ENCODE measurements around the gene PHLPP1. TPM values are rescaled to one million over a fixed set of nuclear protein-coding genes. Genes with fewer than 3 reads are reported as not detected.

PHLPP1 gene
- total and polyA plus RNA-seq, 2 of the 4 experiments (the other 2 are of a cell fraction), result 3.3 to 3.6 TPM

DNA sequence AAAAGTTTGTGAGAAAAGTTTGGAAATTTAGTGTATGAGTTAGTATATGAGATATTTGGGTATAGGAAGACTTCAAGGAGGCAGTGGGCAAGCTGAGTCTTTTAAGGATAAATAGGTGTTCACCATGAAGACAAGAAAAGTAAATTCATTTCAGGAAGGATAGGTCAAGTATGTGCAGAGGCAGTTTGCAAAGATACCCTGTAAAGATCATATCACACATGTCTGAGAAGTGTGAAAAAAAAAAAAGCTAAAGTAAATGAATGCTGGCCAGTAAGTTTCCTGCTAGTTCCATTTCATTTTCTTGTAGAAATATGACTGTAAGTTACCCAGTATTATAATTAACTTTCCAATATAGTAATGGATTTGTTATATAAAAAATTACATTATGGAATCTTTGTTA lies 131.0 kb downstream of the PHLPP1 start:
- dilution Hi-C loops (cut with HindIII; ENCODE audit: low sequenced_read_pairs, unreplicated experiment), result no loop called here
- CTCF ChIA-PET, result no interaction called here

More for the DNA sequence above, 131.0 kb downstream of the PHLPP1 start:
- Histone ChIP-seq H3K4ac (ENCODE audit: low read depth, low read length) (no peak overlapping the region), H3K9me1 (ENCODE audit: insufficient read depth, low read length) (no peaks in the 10 kb centered on the region; the same call in 1 of the 2 replicates), H2BK5ac (ENCODE audit: low read depth, low read length, poor library complexity, severe bottlenecking) (no peak overlapping the region), H3K79me1 (ENCODE audit: low read depth in 1 of 2, low read length in 2 of 2) (peaks cover 0 to 8% of the 10 kb centered on the region in 2 experiments; a peak in 2 of 4 replicates), H3K23ac (ENCODE audit: low read depth, low read length) (no peak overlapping the region), H4K91ac (ENCODE audit: insufficient read depth, low read depth, low read length) (no peak overlapping the region), H3K56ac (ENCODE audit: extremely low read depth, insufficient read depth, low read length) (no peak overlapping the region), H3K9ac (ENCODE audit: low read depth, low read length) (no peak overlapping the region), H4K5ac (ENCODE audit: low read depth, low read length) (no peak overlapping the region), H3K36me3 (ENCODE audit: control insufficient read depth, insufficient read depth, low read length) (no peaks in the 10 kb centered on the region), H2BK15ac (ENCODE audit: low read depth, low read length) (no peak overlapping the region), H4K20me1 (ENCODE audit: insufficient read depth, low read length) (no peaks in the 10 kb centered on the region), H2BK20ac (ENCODE audit: low read depth, low read length) (no peak overlapping the region), H4K8ac (ENCODE audit: low read depth in 2 of 2, low read length in 2 of 2) (no peak overlapping the region), H2AK5ac (ENCODE audit: low read depth, low read length) (no peak overlapping the region), H3K18ac (ENCODE audit: low read depth, low read length) (no peak overlapping the region), H2BK120ac (ENCODE audit: low read depth, low read length) (no peak overlapping the region), H3K9me3 (ENCODE audit: control insufficient read depth, insufficient read depth, low read length) (no peaks in the 10 kb centered on the region), H2AK9ac (replicated peaks; ENCODE audit: low read depth, low read length, poor library complexity) (no peak overlapping the region), H3K27me3 (ENCODE audit: control insufficient read depth, insufficient read depth, low read length) (no peaks in the 10 kb centered on the region), H3K4me3 (ENCODE audit: insufficient read depth, low read depth, low read length) (no peak overlapping the region), H3K27ac (ENCODE audit: insufficient read depth, low read length) (no peak overlapping the region), H3K4me1 (ENCODE audit: control insufficient read depth, insufficient read depth, low read length) (no peaks in the 10 kb centered on the region), H3K4me2 (ENCODE audit: low read depth, low read length) (no peak overlapping the region), H3K14ac (replicated peaks; ENCODE audit: low read depth, low read length) (no peak overlapping the region), H2AFZ (replicated peaks; ENCODE audit: low read length, poor library complexity) (no peak overlapping the region)
- POLR2A ChIA-PET (ENCODE audit: unreplicated experiment), result no interaction called here
- DNase-seq (no peak), ATAC-seq (ENCODE audit: low read depth) (no peak)
- BruUV-seq (replicated peaks), result no TSS peak
- TF ChIP-seq CHD1 (IDR thresholded peaks at IDR 0.05; ENCODE audit: low read depth, low read length), result no peak
- TF ChIP-seq, protein P1, sequence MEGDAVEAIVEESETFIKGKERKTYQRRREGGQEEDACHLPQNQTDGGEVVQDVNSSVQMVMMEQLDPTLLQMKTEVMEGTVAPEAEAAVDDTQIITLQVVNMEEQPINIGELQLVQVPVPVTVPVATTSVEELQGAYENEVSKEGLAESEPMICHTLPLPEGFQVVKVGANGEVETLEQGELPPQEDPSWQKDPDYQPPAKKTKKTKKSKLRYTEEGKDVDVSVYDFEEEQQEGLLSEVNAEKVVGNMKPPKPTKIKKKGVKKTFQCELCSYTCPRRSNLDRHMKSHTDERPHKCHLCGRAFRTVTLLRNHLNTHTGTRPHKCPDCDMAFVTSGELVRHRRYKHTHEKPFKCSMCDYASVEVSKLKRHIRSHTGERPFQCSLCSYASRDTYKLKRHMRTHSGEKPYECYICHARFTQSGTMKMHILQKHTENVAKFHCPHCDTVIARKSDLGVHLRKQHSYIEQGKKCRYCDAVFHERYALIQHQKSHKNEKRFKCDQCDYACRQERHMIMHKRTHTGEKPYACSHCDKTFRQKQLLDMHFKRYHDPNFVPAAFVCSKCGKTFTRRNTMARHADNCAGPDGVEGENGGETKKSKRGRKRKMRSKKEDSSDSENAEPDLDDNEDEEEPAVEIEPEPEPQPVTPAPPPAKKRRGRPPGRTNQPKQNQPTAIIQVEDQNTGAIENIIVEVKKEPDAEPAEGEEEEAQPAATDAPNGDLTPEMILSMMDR (conservative IDR thresholded peaks at IDR 0.05; ENCODE audit: low read depth, low read length), result no peak
- TF ChIP-seq RCOR1 (IDR thresholded peaks at IDR 0.05; ENCODE audit: insufficient replicate concordance, low read length), result no peak
- no peak for TF ChIP-seq SMC3 (IDR thresholded peaks at IDR 0.05; ENCODE audit: low read depth, low read length)
- TF ChIP-seq, protein P2, sequence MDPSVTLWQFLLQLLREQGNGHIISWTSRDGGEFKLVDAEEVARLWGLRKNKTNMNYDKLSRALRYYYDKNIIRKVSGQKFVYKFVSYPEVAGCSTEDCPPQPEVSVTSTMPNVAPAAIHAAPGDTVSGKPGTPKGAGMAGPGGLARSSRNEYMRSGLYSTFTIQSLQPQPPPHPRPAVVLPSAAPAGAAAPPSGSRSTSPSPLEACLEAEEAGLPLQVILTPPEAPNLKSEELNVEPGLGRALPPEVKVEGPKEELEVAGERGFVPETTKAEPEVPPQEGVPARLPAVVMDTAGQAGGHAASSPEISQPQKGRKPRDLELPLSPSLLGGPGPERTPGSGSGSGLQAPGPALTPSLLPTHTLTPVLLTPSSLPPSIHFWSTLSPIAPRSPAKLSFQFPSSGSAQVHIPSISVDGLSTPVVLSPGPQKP (IDR thresholded peaks at IDR 0.05; ENCODE audit: borderline replicate concordance, low read depth, low read length), result no peak
- no peak for TF ChIP-seq MXI1 (IDR thresholded peaks at IDR 0.05; ENCODE audit: borderline replicate concordance, low read depth, low read length)
- TF ChIP-seq RFX5 (IDR thresholded peaks at IDR 0.05; ENCODE audit: low read depth, low read length), result no peak
- TF ChIP-seq MAZ (IDR thresholded peaks at IDR 0.05; ENCODE audit: borderline replicate concordance, low read depth, low read length), result no peak
- TF ChIP-seq RAD21 (IDR thresholded peaks at IDR 0.05; ENCODE audit: low read length), result no peak
- TF ChIP-seq MAFK (IDR thresholded peaks at IDR 0.05; ENCODE audit: low read depth, low read length), result no peak
- no peak for TF ChIP-seq CEBPB (IDR thresholded peaks at IDR 0.05; ENCODE audit: low read depth, low read length)
- TF ChIP-seq NFE2L2 (IDR thresholded peaks at IDR 0.05; ENCODE audit: low read depth, low read length), result no peak
- TF ChIP-seq, protein P3, sequence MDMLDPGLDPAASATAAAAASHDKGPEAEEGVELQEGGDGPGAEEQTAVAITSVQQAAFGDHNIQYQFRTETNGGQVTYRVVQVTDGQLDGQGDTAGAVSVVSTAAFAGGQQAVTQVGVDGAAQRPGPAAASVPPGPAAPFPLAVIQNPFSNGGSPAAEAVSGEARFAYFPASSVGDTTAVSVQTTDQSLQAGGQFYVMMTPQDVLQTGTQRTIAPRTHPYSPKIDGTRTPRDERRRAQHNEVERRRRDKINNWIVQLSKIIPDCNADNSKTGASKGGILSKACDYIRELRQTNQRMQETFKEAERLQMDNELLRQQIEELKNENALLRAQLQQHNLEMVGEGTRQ (IDR thresholded peaks at IDR 0.05; ENCODE audit: low read depth, low read length), result no peak
- intact Hi-C loops (cut with micrococcal nuclease) (no loop called here), in situ Hi-C loops (cut with MboI; ENCODE audit: low sequenced_read_pairs) (no loop called here)

All from IMR-90 (cell line).